CD4-positive, alpha-beta T cell treated with Interleukin-10 for 1 hour (primary cell): ENCODE results near the gene VAC14.

Experiments
- DNase-seq: peaks from one replicate; pipeline ENCODE4 v3.0.0-alpha.2; 2020

The VAC14 gene

GRCh38 chr16:70784692-70785555 lies 16.0 kb downstream of the VAC14 start:
- DNase-seq, result no peak

- DNase-seq, result no peak
Observed at GRCh38 chr16:70782237-70782636, 18.7 kb downstream of the VAC14 start.

- no peak for DNase-seq
Observed at GRCh38 chr16:70781800-70782199, 19.2 kb downstream of the VAC14 start.

- DNase-seq, result no peak
Observed at GRCh38 chr16:70780546-70780945, 20.4 kb downstream of the VAC14 start.

- no peak for DNase-seq
Observed at GRCh38 chr16:70779361-70779760, 21.6 kb downstream of the VAC14 start.

GRCh38 chr16:70778901-70779309 lies 22.1 kb downstream of the VAC14 start:
- DNase-seq, result no peak

GRCh38 chr16:70777973-70778406 lies 23.0 kb downstream of the VAC14 start:
- DNase-seq, result no peak

GRCh38 chr16:70777496-70777895 lies 23.5 kb downstream of the VAC14 start:
- no peak for DNase-seq

- no peak for DNase-seq
Observed at GRCh38 chr16:70775399-70775798, 25.6 kb downstream of the VAC14 start.

- no peak for DNase-seq
Observed at GRCh38 chr16:70774261-70774660, 26.7 kb downstream of the VAC14 start.

GRCh38 chr16:70772493-70772892 lies 28.5 kb downstream of the VAC14 start:
- DNase-seq, result no peak

GRCh38 chr16:70770626-70771552 lies 30.1 kb downstream of the VAC14 start:
- DNase-seq, result peak; percentile 47

GRCh38 chr16:70770291-70770625 lies 30.7 kb downstream of the VAC14 start:
- DNase-seq, result no peak

GRCh38 chr16:70769761-70770160 lies 31.2 kb downstream of the VAC14 start:
- DNase-seq, result no peak

GRCh38 chr16:70769131-70769530 lies 31.8 kb downstream of the VAC14 start:
- DNase-seq, result no peak

- DNase-seq, result no peak
Observed at GRCh38 chr16:70768203-70768580, 32.8 kb downstream of the VAC14 start.

- no peak for DNase-seq
Observed at GRCh38 chr16:70767377-70768202, 33.4 kb downstream of the VAC14 start.

- DNase-seq, result no peak
Observed at GRCh38 chr16:70766658-70767057, 34.3 kb downstream of the VAC14 start.

GRCh38 chr16:70766176-70766575 lies 34.8 kb downstream of the VAC14 start:
- no peak for DNase-seq

GRCh38 chr16:70765491-70765890 lies 35.5 kb downstream of the VAC14 start:
- no peak for DNase-seq

GRCh38 chr16:70764632-70765031 lies 36.3 kb downstream of the VAC14 start:
- no peak for DNase-seq

- no peak for DNase-seq
Observed at GRCh38 chr16:70760221-70760620, 40.7 kb downstream of the VAC14 start.

GRCh38 chr16:70759666-70760065 lies 41.3 kb downstream of the VAC14 start:
- no peak for DNase-seq
